Neural crest cell (in vitro differentiated cells): ENCODE results near the gene EDC3. TPM values are rescaled to one million over a fixed set of nuclear protein-coding genes. Genes with fewer than 3 reads are reported as not detected.

Source experiments
- DNase-seq: peaks from one replicate; pipeline ENCODE4 v3.0.0; 2021; ENCODE audit warnings: low read depth, mixed read lengths, low spot score
- H3K27ac Mint-ChIP-seq: one replicate; pipeline ENCODE4 v1.8.0; 2021; ENCODE audit warnings: mild to moderate bottlenecking, mixed read lengths; ENCODE audit not compliant: unreplicated experiment
- H3K27me3 Mint-ChIP-seq: 2 replicates; pipeline ENCODE4 v1.8.0; 2021; ENCODE audit warnings: low read depth, mild to moderate bottlenecking, mixed read lengths
- H3K36me3 Mint-ChIP-seq: 2 replicates; pipeline ENCODE4 v1.8.0; 2021; ENCODE audit warnings: low read depth, mild to moderate bottlenecking, mixed read lengths
- H3K4me1 Mint-ChIP-seq: 2 replicates; pipeline ENCODE4 v1.8.0; 2021; ENCODE audit warnings: mixed read lengths
- H3K4me3 Mint-ChIP-seq: one replicate; pipeline ENCODE4 v1.8.0; 2021; ENCODE audit warnings: mild to moderate bottlenecking, mixed read lengths
- H3K9me3 Mint-ChIP-seq: 2 replicates; pipeline ENCODE4 v1.8.0; 2021; ENCODE audit warnings: mixed read lengths
- CTCF ChIP-seq: fragments of 200-600 bp; sonication (generic); conservative IDR thresholded peaks from 2 replicates; pipeline ENCODE4 v1.5.0; 2021; ENCODE audit warnings: antibody characterized with exemption, mild to moderate bottlenecking
- total RNA-seq: library from RNA; stranded (reverse); gene quantifications from 2 replicates; pipeline ENCODE4 v1.2.1, GENCODE V29; 2021

Gene EDC3
- total RNA-seq, 1 donor from 2014 or later: 69.8 TPM

GRCh38 chr15:74618841-74619596 is 76.8 kb downstream of the EDC3 start:
- no peaks in the 10 kb centered on the region for H3K27me3 Mint-ChIP-seq
- no peaks in the 10 kb centered on the region for H3K9me3 Mint-ChIP-seq
- H3K27ac Mint-ChIP-seq: peak overlapping the region; percentile 67
- no peak for TF ChIP-seq CTCF
- peak overlapping the region; percentile 95 for H3K4me3 Mint-ChIP-seq
- no peak for DNase-seq
- peaks cover 14% of the 10 kb centered on the region for H3K36me3 Mint-ChIP-seq
- peaks cover 42% of the 10 kb centered on the region for H3K4me1 Mint-ChIP-seq

GRCh38 chr15:74616996-74617395 is 78.8 kb downstream of the EDC3 start:
- no peak for DNase-seq
- no peaks in the 10 kb centered on the region for H3K27me3 Mint-ChIP-seq
- peaks cover 50% of the 10 kb centered on the region for H3K4me1 Mint-ChIP-seq
- no peaks in the 10 kb centered on the region for H3K9me3 Mint-ChIP-seq
- TF ChIP-seq CTCF: no peak
- peaks cover 11% of the 10 kb centered on the region for H3K36me3 Mint-ChIP-seq
- H3K4me3 Mint-ChIP-seq: peak overlapping the region; percentile 95
- H3K27ac Mint-ChIP-seq: peak overlapping the region; percentile 81

GRCh38 chr15:74616366-74616939 is 79.4 kb downstream of the EDC3 start:
- no peaks in the 10 kb centered on the region for H3K9me3 Mint-ChIP-seq

GRCh38 chr15:74615508-74616365 is 80.1 kb downstream of the EDC3 start, which contains the start of gene CLK3:
Gene CLK3 (plus strand): TSS chr15:74615836. CDS start chr15:74619197, 3,361 bp downstream.
- H3K36me3 Mint-ChIP-seq: peaks cover 3% of the 10 kb centered on the region
- no peaks in the 10 kb centered on the region for H3K27me3 Mint-ChIP-seq
- peak; percentile 96 for DNase-seq
- H3K4me3 Mint-ChIP-seq: peak within 1 kb of the TSS; percentile 95
- TF ChIP-seq CTCF: no peak
- peaks cover 41% of the 10 kb centered on the region for H3K4me1 Mint-ChIP-seq
- H3K27ac Mint-ChIP-seq: peak within 1 kb of the TSS; percentile 99
- H3K9me3 Mint-ChIP-seq: no peaks in the 10 kb centered on the region

More at GRCh38 chr15:74616366-74616939, 79.4 kb downstream of the EDC3 start:
- DNase-seq: no peak
- peaks cover 8% of the 10 kb centered on the region for H3K36me3 Mint-ChIP-seq
- H3K27ac Mint-ChIP-seq: peak overlapping the region; percentile 81
- peak overlapping the region; percentile 95 for H3K4me3 Mint-ChIP-seq
- TF ChIP-seq CTCF: no peak
- H3K27me3 Mint-ChIP-seq: no peaks in the 10 kb centered on the region
- peaks cover 46% of the 10 kb centered on the region for H3K4me1 Mint-ChIP-seq

DNA sequence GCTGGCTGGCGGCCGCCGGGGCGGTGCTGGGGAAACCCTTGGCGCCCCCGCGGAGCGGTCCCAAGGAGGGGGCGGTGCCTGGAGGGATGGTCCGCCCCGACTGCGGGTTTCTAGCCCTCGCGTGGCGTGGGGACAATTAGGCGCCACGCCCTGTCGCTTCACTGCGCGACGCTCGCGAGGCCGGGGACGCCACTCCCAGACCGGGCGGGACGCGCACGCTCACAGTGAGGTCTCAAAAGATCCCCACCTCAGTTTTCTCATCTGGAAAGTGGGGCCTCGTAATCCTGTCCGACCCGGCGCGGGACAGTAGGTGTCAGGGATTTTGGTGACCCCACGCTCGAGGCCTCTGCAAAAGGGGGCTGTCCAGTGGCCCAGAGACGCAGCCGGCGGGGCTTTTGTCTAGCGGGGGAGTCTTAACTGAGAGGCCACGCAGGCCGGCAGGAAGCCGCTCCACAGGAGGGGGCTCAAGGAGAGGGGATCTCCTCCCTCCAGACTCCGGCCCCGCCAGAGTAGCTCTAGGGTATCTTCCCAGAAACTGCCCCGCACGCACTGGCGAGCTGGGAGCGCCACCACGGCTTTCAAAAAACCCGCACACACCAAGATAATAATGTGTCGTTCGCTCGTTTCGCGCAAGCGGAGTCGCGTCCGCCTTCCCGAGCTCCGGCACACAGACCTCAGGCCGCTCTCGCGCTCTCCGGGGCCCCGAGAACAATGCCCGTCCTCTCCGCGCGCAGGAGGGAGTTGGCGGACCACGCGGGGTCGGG is 80.9 kb downstream of the EDC3 start:
- DNase-seq: peak; percentile 39
- Mint-ChIP-seq H3K27ac (peak overlapping the region; percentile 99), H3K4me1 (peaks cover 41% of the 10 kb centered on the region), H3K36me3 (no peaks in the 10 kb centered on the region), H3K9me3 (no peaks in the 10 kb centered on the region), H3K27me3 (no peaks in the 10 kb centered on the region), H3K4me3 (peak overlapping the region; percentile 95)
- no peak for TF ChIP-seq CTCF
